Activated CD4-positive, alpha-beta T cell treated with anti-CD3 and anti-CD28 coated beads, Interleukin-2, amount 50 U/mL, for 4 hours (primary cell): ENCODE data around the gene LCE1A.

ENCODE experiments used
- DNase-seq, 2 experiments: peaks; one replicate each; pipeline ENCODE4 v3.0.0-alpha.2; 2020

The LCE1A gene

GRCh38 chr1:152870831-152871730 lies 43.8 kb downstream of the LCE1A start:
- no peak for DNase-seq

GRCh38 chr1:152871731-152872126 lies 44.5 kb downstream of the LCE1A start:
- DNase-seq: no peak

DNA sequence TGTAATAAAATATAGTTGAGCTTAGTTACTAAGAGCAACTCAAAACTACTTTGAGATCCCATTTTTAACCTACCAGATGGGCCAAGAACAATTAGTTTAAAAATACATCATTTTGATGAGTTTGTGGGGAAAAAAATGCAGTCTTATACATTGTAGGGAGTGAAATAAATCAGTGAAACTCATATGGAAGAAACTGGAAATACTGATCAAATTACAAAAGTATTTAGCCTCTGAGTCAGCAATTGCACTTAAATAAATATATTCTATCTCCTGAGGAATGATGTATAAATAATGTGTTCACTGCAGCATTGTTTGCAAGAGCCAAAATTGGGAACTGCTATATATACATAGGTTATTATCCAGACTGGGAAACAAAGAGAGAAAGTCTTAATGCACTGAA lies 46.2 kb downstream of the LCE1A start:
- no peak for DNase-seq

- no peak for DNase-seq
These were observed 49.6 kb downstream of the LCE1A start for GRCh38 chr1:152876827-152877226.
